Astrocyte of the spinal cord (primary cell): ENCODE results near the gene ABHD6.
"Not testable (repeated sequence)": the region's sequence is repeated elsewhere in the genome, so short reads cannot be mapped to it uniquely, and the experiment has no call there.

Experiments
- DNase-seq: peaks from one replicate; pipeline ENCODE4 v3.0.0; 2011; ENCODE audit warnings: low read depth, low spot score
- H3K4me3 ChIP-seq: 2 replicates; pipeline ENCODE4 v1.5.1; 2011; ENCODE audit warnings: low read depth, mild to moderate bottlenecking, low read length, moderate library complexity
- CTCF ChIP-seq: IDR thresholded peaks from 2 replicates; pipeline ENCODE4 v1.5.1; 2012; ENCODE audit warnings: low read depth, mild to moderate bottlenecking, low read length, inconsistent platforms
- in situ Hi-C: cut with HindIII; loops from 2 replicates; pipeline ENCODE4 v1.10.0; 2017; ENCODE audit warnings: low sequenced_read_pairs

The ABHD6 gene

GRCh38 chr3:58288011-58288728 lies 50.6 kb downstream of the ABHD6 start:
- TF ChIP-seq CTCF = no peak
- no peak overlapping the region for H3K4me3 ChIP-seq
- in situ Hi-C loops = no loop called here
- no peak for DNase-seq

GRCh38 chr3:58288964-58289613 lies 51.5 kb downstream of the ABHD6 start:
- in situ Hi-C loops, H3K4me3 ChIP-seq: not testable (repeated sequence)

GRCh38 chr3:58290446-58290845 lies 52.9 kb downstream of the ABHD6 start:
- DNase-seq, H3K4me3 ChIP-seq, in situ Hi-C loops: not testable (repeated sequence)

More at GRCh38 chr3:58288964-58289613, 51.5 kb downstream of the ABHD6 start:
- not testable (repeated sequence) for DNase-seq

- in situ Hi-C loops = no loop called here
- TF ChIP-seq CTCF = no peak
- H3K4me3 ChIP-seq = no peak overlapping the region
- no peak for DNase-seq
Observed at GRCh38 chr3:58291671-58292338, 54.2 kb downstream of the ABHD6 start.

- no peak for DNase-seq
- in situ Hi-C loops = no loop called here
- no peak for TF ChIP-seq CTCF
- H3K4me3 ChIP-seq = no peak overlapping the region
Observed at GRCh38 chr3:58292866-58293265, 55.3 kb downstream of the ABHD6 start.

GRCh38 chr3:58293516-58293915 lies 55.9 kb downstream of the ABHD6 start:
- H3K4me3 ChIP-seq = no peak overlapping the region
- no peak for TF ChIP-seq CTCF
- in situ Hi-C loops = no loop called here
- no peak for DNase-seq

- H3K4me3 ChIP-seq = no peak overlapping the region
- in situ Hi-C loops = no loop called here
- DNase-seq = no peak
- TF ChIP-seq CTCF = no peak
Observed at GRCh38 chr3:58296269-58296668, 58.7 kb downstream of the ABHD6 start.
